Breast epithelium (tissue), 3 donors: Measurements from ENCODE around the gene MIER1.

Experiments
- CTCF ChIP-seq, 3 donors: fragments of 450-650 bp; IDR thresholded peaks; one replicate each; pipeline ENCODE4 v1.5.1; 2016 to 2017; ENCODE audit warnings: antibody characterized with exemption in 3 of 3, mild to moderate bottlenecking in 3 of 3, moderate library complexity in 3 of 3
- POLR2A ChIP-seq: fragments of 450-650 bp; IDR thresholded peaks from one replicate; pipeline ENCODE4 v1.6.1; 2016; ENCODE audit warnings: antibody characterized with exemption, mild to moderate bottlenecking, moderate library complexity

- TF ChIP-seq CTCF (IDR thresholded peaks at IDR 0.05) (no peak), POLR2A (no peak)
Observed at GRCh38 chr1:66980745-66981367, 56.1 kb downstream of the MIER1 start.
